HepG2 (cell line): ENCODE measurements around the gene PAN2. TPM values are rescaled to one million over a fixed set of nuclear protein-coding genes. Genes with fewer than 3 reads are reported as not detected.

ENCODE experiments used
- HOXA5 ChIP-seq: sonication (generic); formaldehyde crosslinking; IDR thresholded peaks from 2 replicates; pipeline ENCODE4 v1.4.0; 2020; ENCODE audit warnings: missing genetic modification reagents
- PHF21A ChIP-seq: sonication (generic); formaldehyde crosslinking; IDR thresholded peaks from 2 replicates; pipeline ENCODE4 v1.5.0; 2020; ENCODE audit warnings: mild to moderate bottlenecking, missing genetic modification reagents
- PITX1 ChIP-seq: sonication (generic); formaldehyde crosslinking; IDR thresholded peaks from 2 replicates; pipeline ENCODE4 v1.5.1; 2020; ENCODE audit warnings: mild to moderate bottlenecking, missing genetic modification reagents
- POLR2G ChIP-seq: fragments of 200-400 bp; formaldehyde crosslinking; IDR thresholded peaks from 2 replicates; pipeline ENCODE4 v1.6.1; 2018; ENCODE audit warnings: mild to moderate bottlenecking, low read depth, low read length, moderate library complexity
- SAFB2 ChIP-seq: sonication (generic); formaldehyde crosslinking; IDR thresholded peaks from 2 replicates; pipeline ENCODE4 v1.5.1; 2020; ENCODE audit warnings: missing genetic modification reagents, low read depth, mild to moderate bottlenecking, borderline replicate concordance
- SMYD3 ChIP-seq: sonication (generic); formaldehyde crosslinking; IDR thresholded peaks from 2 replicates; pipeline ENCODE4 v1.8.1; 2023; ENCODE audit warnings: mild to moderate bottlenecking, missing genetic modification reagents
- SSRP1 ChIP-seq: IDR thresholded peaks from 2 replicates; pipeline ENCODE4 v1.6.1; 2016; ENCODE audit warnings: control low read depth
- TSC22D2 ChIP-seq: sonication (generic); formaldehyde crosslinking; IDR thresholded peaks from 2 replicates; pipeline ENCODE4 v1.5.1; 2020; ENCODE audit warnings: missing genetic modification reagents, mild to moderate bottlenecking, borderline replicate concordance
- ZFX ChIP-seq: sonication (generic); formaldehyde crosslinking; IDR thresholded peaks from 2 replicates; pipeline ENCODE4 v1.4.0; 2020; ENCODE audit warnings: mild to moderate bottlenecking, low read depth, missing genetic modification reagents, moderate library complexity
- ZMYM4 ChIP-seq: sonication (generic); formaldehyde crosslinking; IDR thresholded peaks from 2 replicates; pipeline ENCODE4 v1.8.1; 2023; ENCODE audit warnings: mild to moderate bottlenecking, missing genetic modification reagents
- ZNF563 ChIP-seq: sonication (generic); formaldehyde crosslinking; IDR thresholded peaks from 2 replicates; pipeline ENCODE4 v1.8.0; 2022; ENCODE audit warnings: mild to moderate bottlenecking, moderate library complexity, missing genetic modification reagents
- ZNF609 ChIP-seq: sonication (generic); formaldehyde crosslinking; IDR thresholded peaks from 2 replicates; pipeline ENCODE4 v1.4.0; 2020; ENCODE audit warnings: mild to moderate bottlenecking, missing genetic modification reagents, borderline replicate concordance
- ZNF703 ChIP-seq: sonication (generic); formaldehyde crosslinking; IDR thresholded peaks from 2 replicates; pipeline ENCODE4 v1.5.1; 2020; ENCODE audit warnings: missing genetic modification reagents, mild to moderate bottlenecking, moderate library complexity, borderline replicate concordance
- ZSCAN12 ChIP-seq: sonication (generic); formaldehyde crosslinking; IDR thresholded peaks from 2 replicates; pipeline ENCODE4 v1.9.0; 2021; ENCODE audit warnings: mild to moderate bottlenecking, missing genetic modification reagents
- ZXDC ChIP-seq: sonication (generic); formaldehyde crosslinking; IDR thresholded peaks from 2 replicates; pipeline ENCODE4 v1.5.0; 2020; ENCODE audit warnings: mild to moderate bottlenecking, missing genetic modification reagents
- polyA plus RNA-seq, 8 experiments: library from polyadenylated mRNA; depleted of rRNA in 3 of 8; stranded (reverse) in 7 of 8; unstranded in 1 of 8; fragments of >200 nt; fragmentation: Illumina TruSeq in 4 of 8; extraction: Trizol in 4 of 8; gene quantifications; 2 replicates each; pipeline versions ENCODE4 v1.2.1 to v1.2.3, GENCODE V29; 2011 to 2016; ENCODE audit warnings: low read depth in 4 of 8, missing spikeins in 1 of 8, mixed read lengths in 1 of 8; ENCODE audit not compliant: insufficient read depth in 1 of 8
- total RNA-seq, 5 experiments: library from RNA; depleted of rRNA; stranded (reverse); fragments of >200 nt; fragmentation: Illumina TruSeq; extraction: Trizol; gene quantifications; 2 replicates each; pipeline ENCODE4 v1.2.3, GENCODE V29; 2016; ENCODE audit warnings: low read depth in 1 of 5

PAN2 gene
- total and polyA plus RNA-seq, 2 of the 13 experiments (the other 11 are each of a cell fraction or from before 2014, with no cell fraction given) = 27.2 to 61.1 TPM

DNA sequence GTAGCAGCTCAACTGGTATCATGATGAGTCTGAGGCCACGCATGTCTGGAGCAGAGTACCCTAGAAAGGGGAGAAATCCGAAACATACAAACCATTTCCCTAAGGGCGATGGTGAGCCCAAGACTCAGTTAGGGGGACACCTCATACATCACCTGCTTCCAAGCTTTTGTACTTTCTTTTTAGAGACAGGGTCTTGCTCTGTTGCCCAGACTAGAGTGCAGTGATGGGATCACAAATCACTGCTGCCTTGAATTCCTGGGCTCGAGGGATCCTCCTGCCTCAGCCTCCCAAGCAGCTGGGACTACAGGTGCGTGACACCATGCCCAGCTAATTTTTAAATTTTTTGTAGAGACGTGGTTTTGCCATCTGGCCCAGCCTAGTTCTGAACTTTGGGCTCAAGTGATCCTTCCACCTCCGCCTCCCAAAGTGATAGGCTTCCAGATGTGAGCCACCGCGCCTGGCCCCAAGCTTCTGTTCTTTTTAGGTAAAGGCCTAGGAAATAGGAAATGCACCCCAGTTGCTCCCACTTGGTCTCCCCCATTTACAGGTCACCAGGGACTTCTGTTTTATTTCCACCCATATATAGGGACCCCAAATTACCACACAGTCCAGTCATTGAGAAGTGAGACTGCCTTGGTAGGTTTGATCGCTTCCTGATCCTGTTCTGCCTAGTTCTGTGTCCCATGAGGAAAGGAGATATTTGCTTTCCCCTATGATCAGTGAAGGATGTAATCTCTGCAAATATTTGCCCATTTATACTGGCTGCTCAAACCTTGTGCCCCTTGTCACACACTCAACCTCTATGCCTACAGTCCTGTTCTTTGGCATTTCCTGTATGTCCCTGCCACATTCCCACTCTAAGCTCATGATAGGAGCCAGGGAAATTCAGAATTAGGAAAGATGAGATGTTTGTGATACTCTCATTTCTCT lies 28.6 kb upstream of the PAN2 start, which contains the start of gene APOF (continued):
- no peak for TF ChIP-seq TSC22D2 (CRISPR knock-in tag)
- TF ChIP-seq ZNF563 (CRISPR knock-in tag) = no peak
- TF ChIP-seq ZFX (CRISPR knock-in tag) = peak; percentile 18; the same call in 1 of the 2 replicates
- TF ChIP-seq PHF21A (CRISPR knock-in tag) = peak; percentile 83
- no peak for TF ChIP-seq ZNF703 (CRISPR knock-in tag)
- TF ChIP-seq SSRP1 (CRISPR knock-in tag) = no peak
- TF ChIP-seq SAFB2 (CRISPR knock-in tag) = no peak
- peak; percentile 29; the same call in 1 of the 2 replicates for TF ChIP-seq ZMYM4
- TF ChIP-seq SMYD3 (CRISPR knock-in tag) = no peak
- 0 out of 2 replicates have a peak, but pooled peaks have one; percentile 26 for TF ChIP-seq HOXA5
- TF ChIP-seq ZXDC (CRISPR knock-in tag) = no peak
- peak; percentile 54; the same call in 1 of the 2 replicates for TF ChIP-seq POLR2G
- peak; percentile 98 for TF ChIP-seq PITX1
- TF ChIP-seq ZNF609 (CRISPR knock-in tag) = peak; percentile 83; the same call in 1 of the 2 replicates
- TF ChIP-seq ZSCAN12 (CRISPR knock-in tag) = no peak
